K562 (cell line): ENCODE data around the gene NEU3. TPM values are rescaled to one million over a fixed set of nuclear protein-coding genes. Genes with fewer than 3 reads are reported as not detected.
A peak's percentile ranks its signal among the peaks of the same experiment; 100 is the strongest.

Experiments
- CHD1 ChIP-seq: fragments of 200-600 bp; sonication (generic); IDR thresholded peaks from one replicate; pipeline ENCODE4 v1.6.1; 2012; ENCODE audit warnings: mild to moderate bottlenecking, moderate library complexity, low read length, inconsistent platforms
- CTCFL ChIP-seq: IDR thresholded peaks from 2 replicates; pipeline ENCODE4 v1.6.1; 2011; ENCODE audit warnings: borderline replicate concordance, low read depth, mild to moderate bottlenecking, moderate library complexity, low read length; ENCODE audit not compliant: insufficient read depth, poor library complexity, severe bottlenecking
- CUX1 ChIP-seq: fragments of 200-800 bp; sonication (Bioruptor generic); IDR thresholded peaks from 2 replicates; pipeline ENCODE4 v1.6.1; 2016; ENCODE audit warnings: missing genetic modification characterization, missing compliant biosample characterization
- FOS ChIP-seq: IDR thresholded peaks from 3 replicates; pipeline ENCODE4 v1.6.1; 2011; ENCODE audit not compliant: insufficient read length; ENCODE audit errors: extremely low read depth
- HOXB6 ChIP-seq: fragments of 250-450 bp; sonication (Bioruptor Pico); IDR thresholded peaks from 2 replicates; pipeline ENCODE4 v1.5.1; 2022; ENCODE audit warnings: mild to moderate bottlenecking, borderline replicate concordance
- KDM5B ChIP-seq: fragments of 200-600 bp; sonication (generic); IDR thresholded peaks from 2 replicates; pipeline ENCODE4 v1.6.1; 2012; ENCODE audit warnings: low read depth, mild to moderate bottlenecking, moderate library complexity, low read length, control low read depth, inconsistent platforms; ENCODE audit not compliant: insufficient replicate concordance
- MBD1 ChIP-seq: fragments of 250-450 bp; sonication (Bioruptor Pico); IDR thresholded peaks from 2 replicates; pipeline ENCODE4 v1.8.0; 2022; ENCODE audit warnings: inconsistent platforms
- RFX1 ChIP-seq: fragments of 450-650 bp; IDR thresholded peaks from 2 replicates; pipeline ENCODE4 v1.6.1; 2016; ENCODE audit warnings: mild to moderate bottlenecking, moderate library complexity
- SMARCE1 ChIP-seq: fragments of 450-650 bp; IDR thresholded peaks from 2 replicates; pipeline ENCODE4 v1.7.1; 2016; ENCODE audit warnings: mild to moderate bottlenecking
- TBL1XR1 ChIP-seq, 2 experiments: IDR thresholded peaks; 2 replicates each; pipeline ENCODE4 v1.6.1; 2012; ENCODE audit warnings: improper control_type of control experiment in 2 of 2, low read length in 2 of 2, mild to moderate bottlenecking in 1 of 2
- VEZF1 ChIP-seq: fragments of 200-800 bp; sonication (Bioruptor generic); IDR thresholded peaks from 2 replicates; pipeline ENCODE4 v1.6.1; 2017; ENCODE audit warnings: missing genetic modification characterization, missing compliant biosample characterization
- ZNF436 ChIP-seq: fragments of 250-450, 450-650 bp; sonication (Bioruptor Pico); formaldehyde crosslinking; IDR thresholded peaks from 2 replicates; pipeline ENCODE4 v1.7.0; 2020; ENCODE audit warnings: mild to moderate bottlenecking
- polyA plus RNA-seq, 8 experiments: library from polyadenylated mRNA; depleted of rRNA in 4 of 8; stranded (reverse) in 5 of 8; unstranded in 3 of 8; fragments of >200 nt; fragmentation: Nextera tagmentation in 2 of 8; fragmentation: Illumina TruSeq in 1 of 8; extraction: Ambion mirVana in 2 of 8; extraction: Trizol in 1 of 8; gene quantifications; 2 replicates each; pipeline versions ENCODE4 v1.2.1 to v1.2.3, GENCODE V29; 2011 to 2014; ENCODE audit warnings: inconsistent platforms in 1 of 8, missing spikeins in 1 of 8
- total RNA-seq, 7 experiments: library from RNA; depleted of rRNA in 6 of 7; stranded (reverse); fragments of >200 nt in 6 of 7; fragmentation: Illumina TruSeq in 2 of 7; extraction: Trizol in 2 of 7; gene quantifications; 2 replicates each; pipeline versions ENCODE4 v1.2.1 to v1.2.3, GENCODE V29; 2011 to 2021; ENCODE audit warnings: low replicate concordance in 1 of 7
- TF ChIP-seq, protein P1 (sequence below): fragments of 200-800 bp; sonication (Bioruptor generic); IDR thresholded peaks from 2 replicates; pipeline ENCODE4 v1.6.1; 2017; ENCODE audit warnings: missing genetic modification characterization, missing compliant biosample characterization

NEU3 gene
- total and polyA plus RNA-seq, 9 of the 15 experiments (the other 6 are each of a cell fraction or from before 2014, with no cell fraction given) = 6.2 to 41.3 (median 31.1) TPM

GRCh38 chr11:75031224-75031753 is 42.6 kb downstream of the NEU3 start (continued):
- no peak for TF ChIP-seq CUX1
- no peak for TF ChIP-seq CTCFL
- TF ChIP-seq KDM5B = no peak
- no peak for TF ChIP-seq MBD1 (CRISPR knock-in tag)
- TF ChIP-seq ZNF436 (CRISPR knock-in tag) = no peak
- peak; percentile 87 to 96 for TF ChIP-seq TBL1XR1 (IDR thresholded peaks at IDR 0.05; ENCODE audit: low read length in 2 of 2)
- no peak for TF ChIP-seq CHD1
- TF ChIP-seq SMARCE1 = peak; percentile 98
- peak; percentile 46 for TF ChIP-seq FOS
- TF ChIP-seq VEZF1 (CRISPR knock-in tag) = peak; percentile 69
- no peak for TF ChIP-seq HOXB6 (CRISPR knock-in tag)
- TF ChIP-seq, protein P1, sequence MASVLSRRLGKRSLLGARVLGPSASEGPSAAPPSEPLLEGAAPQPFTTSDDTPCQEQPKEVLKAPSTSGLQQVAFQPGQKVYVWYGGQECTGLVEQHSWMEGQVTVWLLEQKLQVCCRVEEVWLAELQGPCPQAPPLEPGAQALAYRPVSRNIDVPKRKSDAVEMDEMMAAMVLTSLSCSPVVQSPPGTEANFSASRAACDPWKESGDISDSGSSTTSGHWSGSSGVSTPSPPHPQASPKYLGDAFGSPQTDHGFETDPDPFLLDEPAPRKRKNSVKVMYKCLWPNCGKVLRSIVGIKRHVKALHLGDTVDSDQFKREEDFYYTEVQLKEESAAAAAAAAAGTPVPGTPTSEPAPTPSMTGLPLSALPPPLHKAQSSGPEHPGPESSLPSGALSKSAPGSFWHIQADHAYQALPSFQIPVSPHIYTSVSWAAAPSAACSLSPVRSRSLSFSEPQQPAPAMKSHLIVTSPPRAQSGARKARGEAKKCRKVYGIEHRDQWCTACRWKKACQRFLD = no peak; the same call in 1 of the 2 replicates
- no peak for TF ChIP-seq RFX1
